Measurements from ENCODE around the gene SLC12A1. TPM values are rescaled to one million over a fixed set of nuclear protein-coding genes. Genes with fewer than 3 reads are reported as not detected.
A peak's percentile ranks its signal among the peaks of the same experiment; 100 is the strongest.

SLC12A1 gene
- total and polyA plus RNA-seq, 5 donors, result not detected

DNA sequence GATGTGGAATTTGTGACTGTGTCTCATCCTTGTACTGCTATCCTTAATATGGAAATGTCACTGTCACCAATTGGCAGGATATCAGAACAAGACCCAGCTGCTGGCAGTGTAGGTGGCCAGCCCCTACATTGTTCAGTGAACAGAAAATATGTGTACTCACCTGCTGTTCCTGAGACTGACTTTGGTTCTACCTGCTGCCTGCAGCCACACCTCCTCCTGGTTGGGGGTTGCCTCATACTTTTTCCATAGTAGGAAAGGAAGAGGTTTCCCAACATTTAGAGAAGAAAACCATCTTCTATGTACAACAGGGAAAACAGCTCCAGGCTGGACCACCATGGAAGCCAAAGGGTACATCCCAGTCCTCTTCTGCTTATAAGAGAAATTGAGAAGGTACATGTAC, 35.9 kb downstream of the SLC12A1 start:
- ATAC-seq (no peak), DNase-seq (no peak)
- H3K27ac ChIP-seq (ENCODE audit: low read length), result no peak overlapping the region
- intact Hi-C loops (cut with DNase I), result loop anchor here in 1 of 4 donors (10.0 kb wide), 2 partner anchors 127 to 1047 kb away; no protein-coding TSS in a partner anchor
- no peak overlapping the region for H3K4me3 ChIP-seq (ENCODE audit: low read length)
- no peaks in the 10 kb centered on the region for H3K4me1 ChIP-seq (ENCODE audit: control insufficient read depth, insufficient read depth, low read length)
- no peaks in the 10 kb centered on the region for H3K27me3 ChIP-seq (ENCODE audit: control insufficient read depth, insufficient read depth)
- no peaks in the 10 kb centered on the region for H3K9me3 ChIP-seq (ENCODE audit: control insufficient read depth, low read length)

DNA sequence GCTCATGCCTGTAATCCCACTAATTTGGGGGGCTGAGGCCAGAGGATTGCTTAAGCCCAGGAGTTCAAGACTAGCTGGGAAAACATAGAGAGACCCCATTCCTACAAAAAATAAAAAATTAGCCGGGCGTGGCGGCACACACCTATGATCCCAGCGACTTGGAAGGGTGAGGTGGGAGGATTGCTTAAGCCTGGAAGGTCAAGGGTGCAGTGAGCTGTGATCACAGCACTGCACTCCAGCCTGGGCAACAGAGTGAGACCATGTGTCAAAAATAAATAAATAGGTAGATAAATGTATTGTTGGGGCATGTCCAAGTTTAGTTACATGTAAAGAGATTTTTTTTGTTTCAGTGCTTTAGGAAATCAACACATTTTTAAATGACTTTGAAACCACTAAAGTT, 36.4 kb downstream of the SLC12A1 start:
- DNase-seq (no peak), ATAC-seq (no peak)
- Histone ChIP-seq H3K4me3 (ENCODE audit: low read length) (no peak overlapping the region), H3K27me3 (ENCODE audit: control insufficient read depth, insufficient read depth) (no peaks in the 10 kb centered on the region), H3K9me3 (ENCODE audit: control insufficient read depth, low read length) (no peaks in the 10 kb centered on the region), H3K27ac (ENCODE audit: low read length) (no peak overlapping the region), H3K4me1 (ENCODE audit: control insufficient read depth, insufficient read depth, low read length) (no peaks in the 10 kb centered on the region)
- WGBS, result 94% methylated on average over 4 of the region's 4 CpGs
- intact Hi-C loops (cut with DNase I), result loop anchor here in 1 of 4 donors (10.0 kb wide), 2 partner anchors 128 to 1048 kb away; no protein-coding TSS in a partner anchor

DNA sequence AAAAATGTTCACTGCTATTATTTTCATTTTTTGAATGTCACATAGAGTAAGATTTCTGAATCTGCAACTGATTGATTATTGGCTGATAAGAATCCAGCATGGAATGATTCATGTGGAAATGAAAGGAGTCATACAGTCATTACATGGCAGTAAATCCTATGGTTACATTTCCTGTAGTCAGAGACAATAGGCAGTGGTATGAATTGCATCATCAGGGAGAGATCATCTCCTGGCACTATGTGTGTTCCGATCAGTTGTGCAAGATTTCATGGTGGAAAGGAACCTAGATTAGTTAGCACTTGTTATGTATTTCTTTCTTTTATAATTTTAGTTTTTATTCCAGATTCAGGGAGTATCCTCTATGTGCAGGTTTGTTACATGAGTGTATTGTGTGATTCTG, 38.8 kb downstream of the SLC12A1 start:
- H3K27me3 ChIP-seq (ENCODE audit: control insufficient read depth, insufficient read depth), result no peaks in the 10 kb centered on the region
- no peak overlapping the region for H3K4me3 ChIP-seq (ENCODE audit: low read length)
- DNase-seq (no peak), ATAC-seq (no peak)
- no peaks in the 10 kb centered on the region for H3K4me1 ChIP-seq (ENCODE audit: control insufficient read depth, insufficient read depth, low read length)
- no peaks in the 10 kb centered on the region for H3K9me3 ChIP-seq (ENCODE audit: control insufficient read depth, low read length)
- 82% methylated on average over 1 of the region's 1 CpG for WGBS
- intact Hi-C loops (cut with DNase I), result loop anchor here in 1 of 4 donors (10.0 kb wide), 2 partner anchors 130 to 1050 kb away; no protein-coding TSS in a partner anchor
- H3K27ac ChIP-seq (ENCODE audit: low read length), result no peak overlapping the region

DNA sequence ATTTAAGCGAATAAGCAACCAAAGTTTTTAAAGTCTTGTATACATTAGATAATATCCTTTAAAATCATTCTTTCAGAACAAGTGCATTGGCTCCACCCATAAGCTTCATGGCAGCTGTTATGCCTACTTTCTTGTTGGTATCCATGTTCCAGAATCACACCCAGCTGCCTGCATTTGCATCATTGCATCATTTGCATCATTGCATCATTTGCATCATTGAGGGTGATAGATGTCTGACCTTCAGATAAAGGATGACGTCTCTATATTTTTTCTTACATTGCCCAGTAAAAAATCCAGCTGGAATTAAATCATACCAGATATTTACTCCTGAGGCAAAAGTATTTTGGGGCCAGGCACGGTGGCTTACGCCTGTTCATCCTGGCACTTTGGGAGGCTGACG, 42.3 kb downstream of the SLC12A1 start:
- 83% methylated on average over 5 of the region's 5 CpGs for WGBS
- intact Hi-C loops (cut with DNase I), result loop anchor here in 1 of 4 donors (10.0 kb wide), 2 partner anchors 134 to 1054 kb away; no protein-coding TSS in a partner anchor
- ATAC-seq (no peak), DNase-seq (no peak)
- Histone ChIP-seq H3K4me3 (ENCODE audit: low read length) (no peak overlapping the region), H3K9me3 (ENCODE audit: control insufficient read depth, low read length) (no peaks in the 10 kb centered on the region), H3K27ac (ENCODE audit: low read length) (no peak overlapping the region), H3K27me3 (ENCODE audit: control insufficient read depth, insufficient read depth) (no peaks in the 10 kb centered on the region), H3K4me1 (ENCODE audit: control insufficient read depth, insufficient read depth, low read length) (no peaks in the 10 kb centered on the region)

DNA sequence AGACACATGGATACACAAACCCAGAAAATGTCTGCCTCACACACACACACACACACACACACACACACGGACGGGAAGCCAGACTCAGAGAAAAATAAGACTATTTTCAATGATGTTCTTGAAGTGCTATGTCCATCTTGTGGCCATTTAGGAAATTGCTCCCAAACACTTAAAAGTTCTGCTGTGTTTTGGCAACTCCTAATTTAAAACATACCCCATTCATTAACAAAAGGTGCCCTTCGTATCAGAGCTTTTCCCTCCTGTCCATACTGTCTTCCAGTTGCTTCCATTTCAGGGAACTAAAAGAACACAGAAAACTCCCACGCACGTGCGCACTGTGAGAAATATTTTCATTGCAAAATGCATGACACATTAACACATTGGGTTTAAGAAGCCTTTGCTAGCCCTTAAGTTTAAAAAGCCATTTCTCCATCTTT, 44.6 kb downstream of the SLC12A1 start:
- Histone ChIP-seq H3K27me3 (ENCODE audit: control insufficient read depth, insufficient read depth) (no peaks in the 10 kb centered on the region), H3K9me3 (ENCODE audit: control insufficient read depth, low read length) (no peaks in the 10 kb centered on the region), H3K4me1 (ENCODE audit: control insufficient read depth, insufficient read depth, low read length) (no peaks in the 10 kb centered on the region), H3K27ac (ENCODE audit: low read length) (no peak overlapping the region), H3K4me3 (ENCODE audit: low read length) (no peak overlapping the region)
- WGBS, result 31% methylated on average over 6 of the region's 6 CpGs
- ATAC-seq, result no peak
- intact Hi-C loops (cut with DNase I), result no loop called here
- peak; percentile 28 to 69 (median 54) for DNase-seq

DNA sequence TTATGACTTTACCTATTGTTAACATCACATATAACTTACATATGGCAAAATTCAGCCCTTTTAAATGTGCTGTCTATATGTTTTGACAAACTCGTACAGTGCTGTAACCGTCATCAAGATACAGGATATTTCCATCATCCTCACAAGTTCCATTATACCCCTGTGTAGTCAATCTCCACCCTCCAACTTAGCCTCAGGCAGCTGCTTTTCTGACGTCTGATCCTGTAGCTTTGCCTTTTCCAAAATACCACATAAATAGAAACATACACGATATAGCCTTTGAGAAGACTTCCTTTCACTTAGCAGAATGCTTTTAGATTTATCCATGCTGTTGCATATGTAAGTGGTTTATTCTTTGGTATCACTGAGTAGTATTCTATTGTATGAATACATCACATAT, 47.1 kb downstream of the SLC12A1 start:
- no peaks in the 10 kb centered on the region for H3K4me1 ChIP-seq (ENCODE audit: control insufficient read depth, insufficient read depth, low read length)
- 50% methylated on average over 4 of the region's 4 CpGs for WGBS
- no peak overlapping the region for H3K27ac ChIP-seq (ENCODE audit: low read length)
- no peaks in the 10 kb centered on the region for H3K9me3 ChIP-seq (ENCODE audit: control insufficient read depth, low read length)
- no peaks in the 10 kb centered on the region for H3K27me3 ChIP-seq (ENCODE audit: control insufficient read depth, insufficient read depth)
- no peak for ATAC-seq
- DNase-seq, result no peak
- H3K4me3 ChIP-seq (ENCODE audit: low read length), result no peak overlapping the region
- intact Hi-C loops (cut with DNase I), result no loop called here

DNA sequence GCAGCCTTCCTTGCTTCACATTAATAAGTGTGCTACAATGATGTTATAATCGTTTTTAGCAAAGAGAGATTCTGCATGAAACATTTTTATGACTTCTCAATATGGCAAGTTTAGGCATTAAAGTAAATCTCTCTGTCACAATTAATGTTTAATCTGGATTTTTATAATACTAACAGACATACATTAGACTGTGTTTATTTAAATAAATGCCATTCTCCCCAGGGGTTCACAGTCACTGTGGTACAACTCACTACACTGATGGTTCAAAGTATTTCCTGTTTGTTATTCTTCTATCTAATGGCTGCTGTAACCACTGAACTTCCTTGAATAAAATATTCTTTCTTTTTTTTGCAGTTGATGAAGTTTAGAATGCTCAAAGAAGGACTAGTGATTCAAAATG, 59.0 kb downstream of the SLC12A1 start:
- ATAC-seq, result no peak
- DNase-seq, result no peak
- Histone ChIP-seq H3K27ac (ENCODE audit: low read length) (no peak overlapping the region), H3K4me1 (ENCODE audit: control insufficient read depth, insufficient read depth, low read length) (no peaks in the 10 kb centered on the region), H3K27me3 (ENCODE audit: control insufficient read depth, insufficient read depth) (no peaks in the 10 kb centered on the region), H3K4me3 (ENCODE audit: low read length) (no peak overlapping the region), H3K9me3 (ENCODE audit: control insufficient read depth, low read length) (no peaks in the 10 kb centered on the region)
- WGBS, result 50% methylated on average over 1 of the region's 1 CpG
- intact Hi-C loops (cut with DNase I), result no loop called here

DNA sequence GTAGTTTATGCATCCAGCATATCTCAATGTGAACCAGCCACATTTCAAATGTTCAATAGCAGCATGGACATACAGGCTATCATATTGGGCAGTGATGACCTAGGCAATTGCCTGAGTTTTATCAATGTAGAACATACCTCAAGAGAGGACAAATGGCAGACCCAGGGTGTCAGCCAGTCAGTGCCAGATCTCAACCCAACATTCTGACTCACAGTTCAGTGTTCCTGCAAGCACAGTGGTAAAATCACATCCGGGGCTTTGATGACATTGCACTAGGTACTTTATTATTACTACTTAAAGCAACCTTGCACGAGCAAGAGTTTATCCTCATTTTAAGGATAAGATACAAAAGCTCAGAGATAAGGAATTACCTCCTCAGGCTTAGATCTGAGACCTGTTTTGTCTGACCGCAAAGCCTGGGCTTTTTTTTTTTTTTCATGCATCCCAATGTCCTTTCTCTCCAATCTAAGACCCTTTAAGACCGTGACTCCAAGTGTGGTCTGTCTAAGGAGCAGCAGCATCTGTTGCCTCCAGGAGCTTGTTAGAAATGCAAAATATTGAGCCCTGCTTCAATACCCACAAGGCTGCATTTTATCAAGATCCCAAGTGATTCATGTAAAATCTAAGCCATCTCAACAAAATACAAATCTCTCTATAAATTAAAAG, 60.1 kb downstream of the SLC12A1 start:
- Histone ChIP-seq H3K27ac (ENCODE audit: low read length) (no peak overlapping the region), H3K4me1 (ENCODE audit: control insufficient read depth, insufficient read depth, low read length) (no peaks in the 10 kb centered on the region), H3K27me3 (ENCODE audit: control insufficient read depth, insufficient read depth) (no peaks in the 10 kb centered on the region), H3K9me3 (ENCODE audit: control insufficient read depth, low read length) (no peaks in the 10 kb centered on the region), H3K4me3 (ENCODE audit: low read length) (no peak overlapping the region)
- WGBS, result 48% methylated on average over 4 of the region's 4 CpGs
- intact Hi-C loops (cut with DNase I), result no loop called here
- DNase-seq (no peak), ATAC-seq (no peak)

DNA sequence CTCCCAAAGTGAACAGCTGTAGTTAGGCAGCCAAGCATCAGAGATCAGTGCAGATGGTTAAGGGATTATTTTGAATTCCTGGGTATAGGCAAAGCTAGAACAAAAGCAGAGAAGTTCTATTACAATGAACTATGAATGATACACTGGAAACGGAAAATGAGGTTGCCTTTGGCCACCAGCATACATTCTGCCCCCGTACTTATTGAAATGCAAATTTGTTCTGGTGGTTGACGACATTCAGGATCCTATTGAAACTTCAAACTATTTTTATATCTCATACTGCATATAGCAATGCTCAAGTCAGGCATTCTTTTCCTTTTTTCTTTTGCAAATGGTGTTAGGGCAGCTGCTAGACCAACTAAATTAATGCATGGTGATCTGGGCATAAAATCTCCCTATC, 61.7 kb downstream of the SLC12A1 start:
- H3K27me3 ChIP-seq (ENCODE audit: control insufficient read depth, insufficient read depth), result no peaks in the 10 kb centered on the region
- no peaks in the 10 kb centered on the region for H3K4me1 ChIP-seq (ENCODE audit: control insufficient read depth, insufficient read depth, low read length)
- no peak overlapping the region for H3K4me3 ChIP-seq (ENCODE audit: low read length)
- DNase-seq, result no peak
- H3K27ac ChIP-seq (ENCODE audit: low read length), result no peak overlapping the region
- H3K9me3 ChIP-seq (ENCODE audit: control insufficient read depth, low read length), result no peaks in the 10 kb centered on the region
- 77% methylated on average over 3 of the region's 3 CpGs for WGBS
- ATAC-seq, result no peak
- intact Hi-C loops (cut with DNase I), result no loop called here

DNA sequence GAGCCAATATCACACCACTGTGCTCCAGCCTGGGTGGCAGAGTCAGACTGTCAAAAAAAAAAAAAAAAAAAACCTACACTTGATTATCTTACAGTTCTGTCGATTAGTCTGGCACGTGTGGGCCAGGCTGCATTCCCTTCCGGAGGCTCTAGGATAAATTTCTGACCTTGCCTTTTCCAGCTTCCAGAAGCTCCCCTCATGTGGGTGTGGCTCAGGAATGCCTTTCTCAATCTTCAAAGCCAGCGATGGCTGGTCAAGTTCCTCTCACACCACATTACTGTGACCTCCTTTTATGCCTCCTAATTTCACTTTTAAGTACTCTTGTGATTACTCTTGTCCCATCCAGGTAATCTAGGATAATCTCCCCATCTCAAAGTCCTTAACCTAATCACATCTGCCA, 66.9 kb downstream of the SLC12A1 start:
- Histone ChIP-seq H3K27me3 (ENCODE audit: control insufficient read depth, insufficient read depth) (no peaks in the 10 kb centered on the region), H3K4me3 (ENCODE audit: low read length) (no peak overlapping the region), H3K4me1 (ENCODE audit: control insufficient read depth, insufficient read depth, low read length) (no peaks in the 10 kb centered on the region), H3K27ac (ENCODE audit: low read length) (no peak overlapping the region), H3K9me3 (ENCODE audit: control insufficient read depth, low read length) (no peaks in the 10 kb centered on the region)
- no peak for ATAC-seq
- intact Hi-C loops (cut with DNase I), result no loop called here
- 45% methylated on average over 4 of the region's 4 CpGs for WGBS
- no peak for DNase-seq

DNA sequence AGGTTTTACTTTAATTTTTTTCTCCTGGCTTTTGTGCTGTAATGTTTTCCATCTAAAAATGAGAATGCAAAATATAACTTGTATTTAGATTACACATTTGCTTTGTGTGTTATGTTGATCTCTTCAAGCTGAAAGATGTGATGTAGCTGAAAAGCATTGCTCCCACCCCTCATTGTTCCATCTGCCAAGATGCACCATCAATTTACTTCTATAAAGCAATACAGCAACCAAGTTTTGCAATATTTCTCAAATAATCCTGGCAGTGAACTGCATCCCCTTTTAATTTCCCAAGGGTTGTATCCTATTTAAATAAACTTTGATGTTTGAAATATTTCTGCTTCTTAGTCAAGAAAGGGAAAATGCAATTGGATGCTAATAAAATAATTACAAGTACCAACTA, 72.6 kb downstream of the SLC12A1 start:
- no peaks in the 10 kb centered on the region for H3K9me3 ChIP-seq (ENCODE audit: control insufficient read depth, low read length)
- peaks cover under 1% of the 10 kb centered on the region for H3K4me1 ChIP-seq (ENCODE audit: control insufficient read depth, insufficient read depth, low read length)
- intact Hi-C loops (cut with DNase I), result no loop called here
- no peak overlapping the region for H3K4me3 ChIP-seq (ENCODE audit: low read length)
- ATAC-seq (no peak), DNase-seq (no peak)
- H3K27me3 ChIP-seq (ENCODE audit: control insufficient read depth, insufficient read depth), result no peaks in the 10 kb centered on the region
- no peak overlapping the region for H3K27ac ChIP-seq (ENCODE audit: low read length)

DNA sequence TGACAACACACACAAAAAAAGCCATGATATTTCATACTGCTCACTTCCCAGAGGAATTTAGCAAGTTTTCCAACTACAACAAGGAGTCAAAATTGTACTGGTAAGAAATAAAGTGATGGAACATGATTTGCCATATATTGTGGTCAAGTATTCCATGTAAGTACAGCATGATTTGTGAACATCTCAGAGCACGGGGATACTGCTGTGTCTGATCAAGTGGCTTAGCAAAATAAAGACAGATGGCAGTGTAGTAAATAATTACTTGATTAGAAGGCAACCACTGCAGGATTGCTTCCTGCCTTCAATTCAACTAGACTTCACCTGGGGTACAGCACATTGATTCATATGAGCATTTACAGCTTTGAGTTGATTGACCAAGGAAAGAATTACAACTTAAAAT, 73.5 kb downstream of the SLC12A1 start:
- DNase-seq (no peak), ATAC-seq (no peak)
- H3K27ac ChIP-seq (ENCODE audit: low read length), result no peak overlapping the region
- H3K27me3 ChIP-seq (ENCODE audit: control insufficient read depth, insufficient read depth), result no peaks in the 10 kb centered on the region
- no peaks in the 10 kb centered on the region for H3K9me3 ChIP-seq (ENCODE audit: control insufficient read depth, low read length)
- peaks cover 1% of the 10 kb centered on the region for H3K4me1 ChIP-seq (ENCODE audit: control insufficient read depth, insufficient read depth, low read length)
- intact Hi-C loops (cut with DNase I), result loop anchor here in 1 of 4 donors (10.0 kb wide), 1 partner anchor 1085 kb away; no protein-coding TSS in a partner anchor
- 72% methylated on average over 1 of the region's 1 CpG for WGBS
- no peak overlapping the region for H3K4me3 ChIP-seq (ENCODE audit: low read length)

Data from right cardiac atrium (tissue), 5 donors.